Prostate gland (tissue), 2 donors: ENCODE measurements around the gene MYLK.

Experiments used
- POLR2A ChIP-seq: fragments of 450-650 bp; IDR thresholded peaks from one replicate; pipeline ENCODE4 v1.6.1; 2016; ENCODE audit warnings: antibody characterized with exemption, mild to moderate bottlenecking
- TF ChIP-seq, protein P1 (sequence below), 4 experiments: fragments of 200-600 bp in 2 of 4; fragments of 450-650 bp in 2 of 4; sonication (generic) in 2 of 4; IDR thresholded peaks; 1 replicate in 3 of 4; 2 replicates in 1 of 4; pipeline ENCODE4 v1.5.1; 2016 to 2019; ENCODE audit warnings: antibody characterized with exemption in 4 of 4, mild to moderate bottlenecking in 2 of 4, moderate library complexity in 2 of 4

DNA sequence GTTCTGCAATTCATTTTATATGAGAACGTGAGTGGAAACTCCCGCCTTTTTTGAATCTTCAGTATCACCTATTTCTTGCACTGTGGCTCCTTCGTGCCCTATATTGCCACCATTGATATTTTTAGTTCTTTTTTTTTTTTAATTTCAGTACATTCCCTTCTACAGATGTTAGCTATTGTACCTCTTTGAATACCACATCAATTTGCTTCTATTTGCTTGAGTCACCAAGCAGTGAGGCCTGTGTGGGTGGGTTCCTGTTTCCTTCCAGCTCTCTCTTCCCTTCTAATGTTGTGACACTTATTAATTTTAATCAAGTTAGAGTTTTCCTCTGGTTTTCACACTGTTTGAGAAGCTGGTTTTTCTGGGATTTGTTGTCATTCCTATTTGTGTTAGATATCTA, 308.0 kb downstream of the MYLK start:
- no peak for TF ChIP-seq POLR2A
- TF ChIP-seq, protein P1, sequence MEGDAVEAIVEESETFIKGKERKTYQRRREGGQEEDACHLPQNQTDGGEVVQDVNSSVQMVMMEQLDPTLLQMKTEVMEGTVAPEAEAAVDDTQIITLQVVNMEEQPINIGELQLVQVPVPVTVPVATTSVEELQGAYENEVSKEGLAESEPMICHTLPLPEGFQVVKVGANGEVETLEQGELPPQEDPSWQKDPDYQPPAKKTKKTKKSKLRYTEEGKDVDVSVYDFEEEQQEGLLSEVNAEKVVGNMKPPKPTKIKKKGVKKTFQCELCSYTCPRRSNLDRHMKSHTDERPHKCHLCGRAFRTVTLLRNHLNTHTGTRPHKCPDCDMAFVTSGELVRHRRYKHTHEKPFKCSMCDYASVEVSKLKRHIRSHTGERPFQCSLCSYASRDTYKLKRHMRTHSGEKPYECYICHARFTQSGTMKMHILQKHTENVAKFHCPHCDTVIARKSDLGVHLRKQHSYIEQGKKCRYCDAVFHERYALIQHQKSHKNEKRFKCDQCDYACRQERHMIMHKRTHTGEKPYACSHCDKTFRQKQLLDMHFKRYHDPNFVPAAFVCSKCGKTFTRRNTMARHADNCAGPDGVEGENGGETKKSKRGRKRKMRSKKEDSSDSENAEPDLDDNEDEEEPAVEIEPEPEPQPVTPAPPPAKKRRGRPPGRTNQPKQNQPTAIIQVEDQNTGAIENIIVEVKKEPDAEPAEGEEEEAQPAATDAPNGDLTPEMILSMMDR (IDR thresholded peaks at IDR 0.05): no peak
